Skin epidermis (tissue), 12 donors: ENCODE data around the gene CCDC85A.
"Not testable (repeated sequence)": the region's sequence is repeated elsewhere in the genome, so short reads cannot be mapped to it uniquely, and the experiment has no call there.

Experiments used
- H3K27ac ChIP-seq, 21 experiments: fragments of 200-600 bp; sonication (generic) in 11 of 21; one replicate each; pipeline ENCODE4 v1.5.0; 2020; ENCODE audit warnings: mild to moderate bottlenecking in 3 of 21, inconsistent platforms in 2 of 21, moderate library complexity in 2 of 21
- H3K4me3 ChIP-seq, 7 experiments: fragments of 200-600 bp; sonication (generic) in 2 of 7; one replicate each; pipeline ENCODE4 v1.5.0; 2020; ENCODE audit warnings: inconsistent platforms in 2 of 7, mild to moderate bottlenecking in 2 of 7, moderate library complexity in 1 of 7

CCDC85A gene

DNA sequence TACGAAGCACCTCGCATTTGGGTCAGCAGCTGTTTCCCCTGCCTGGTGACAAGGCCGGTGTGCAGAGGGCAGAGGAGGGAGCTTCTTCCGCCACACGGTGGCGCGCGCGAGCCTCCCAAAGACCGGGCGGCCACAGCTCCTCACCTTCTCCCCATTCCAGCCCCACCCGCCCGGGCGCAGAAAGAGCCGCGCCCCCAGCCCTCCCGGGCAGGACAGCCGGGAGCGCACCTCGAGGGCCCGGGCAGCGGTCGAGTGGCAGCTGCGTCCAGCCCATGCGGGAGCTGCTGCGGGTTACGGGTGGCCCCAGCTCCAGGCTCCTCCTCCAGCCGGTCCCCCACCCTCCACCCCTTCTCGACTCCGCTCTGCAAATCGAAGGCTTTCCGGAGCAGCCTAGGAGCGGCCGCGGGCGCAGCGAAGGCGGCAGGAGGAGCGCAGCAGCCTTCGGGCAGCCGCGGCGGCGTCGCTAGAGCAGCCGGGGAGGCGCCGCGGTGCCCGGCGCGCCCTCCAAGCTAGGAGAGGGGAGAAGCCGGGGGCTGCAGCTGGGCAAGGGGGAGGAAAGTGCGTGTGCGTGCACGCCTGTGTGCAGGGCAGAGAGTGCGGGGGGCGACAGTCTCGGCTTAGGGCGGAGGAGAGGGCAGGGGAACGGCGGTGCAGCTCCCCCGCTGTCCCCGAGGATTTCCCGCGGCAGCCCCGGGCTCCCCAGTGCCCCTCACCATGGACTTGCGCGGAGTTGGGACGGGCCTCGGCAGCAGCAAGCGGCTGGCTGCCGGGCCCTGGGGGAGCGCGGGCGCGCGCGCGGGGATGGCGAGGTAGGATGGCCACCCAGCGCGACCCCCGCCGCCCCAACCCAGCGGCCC is at the start of gene CCDC85A:
Gene CCDC85A (plus strand): TSS at position 348 of the 857 bp plus-strand sequence. CDS start 635 bp downstream, outside the sequence.
- Histone ChIP-seq H3K4me3 (peak within 1 kb of the TSS; percentile 36 to 70 (median 49)), H3K27ac (peak within 1 kb of the TSS in 13 of 21 experiments; percentile 10 to 77 (median 57))

DNA sequence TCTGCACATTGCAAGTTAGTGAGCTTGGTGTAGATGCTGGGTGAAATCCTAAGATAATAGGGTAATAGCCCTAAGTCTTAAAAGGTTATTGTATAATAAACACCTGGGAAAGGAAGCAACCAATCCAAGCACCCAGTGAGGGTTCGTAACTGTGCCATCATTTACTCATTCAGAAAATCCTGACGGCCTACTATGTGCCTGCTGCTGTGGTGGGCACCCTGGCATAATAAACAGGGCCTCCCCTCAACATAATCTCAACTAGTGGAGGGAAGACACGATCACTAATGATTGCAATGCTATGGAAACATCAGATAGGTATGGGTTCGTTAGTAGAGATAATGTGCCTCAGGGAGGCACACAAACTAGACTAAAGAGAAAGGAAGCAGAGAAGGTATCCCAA is 48.9 kb upstream of the CCDC85A start:
- Histone ChIP-seq H3K27ac (no peak overlapping the region), H3K4me3 (no peak overlapping the region)

DNA sequence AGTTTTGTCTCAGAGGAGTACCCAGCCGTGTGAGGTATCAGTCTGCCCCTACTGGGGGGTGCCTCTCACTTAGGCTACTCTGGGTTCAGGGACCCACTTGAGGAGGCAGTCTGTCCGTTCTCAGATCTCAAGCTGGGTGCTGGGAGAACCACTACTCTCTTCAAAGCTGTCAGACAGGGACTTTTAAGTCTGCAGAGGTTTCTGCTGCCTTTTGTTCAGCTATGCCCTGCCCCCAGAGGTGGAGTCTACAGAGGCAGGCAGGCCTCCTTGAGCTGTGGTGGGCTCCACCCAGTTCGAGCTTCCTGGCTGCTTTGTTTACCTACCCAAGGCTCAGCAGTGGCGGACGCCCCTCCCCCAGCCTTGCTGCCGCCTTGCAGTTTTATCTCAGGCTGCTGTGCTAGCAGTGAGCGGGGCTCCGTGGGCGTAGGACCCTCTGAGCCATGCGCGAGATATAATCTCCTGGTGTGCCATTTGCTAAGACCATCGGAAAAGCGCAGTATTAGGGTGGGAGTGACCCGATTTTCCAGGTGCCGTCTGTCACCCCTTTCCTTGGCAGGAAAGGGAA is 41.2 kb upstream of the CCDC85A start:
- not testable (repeated sequence) for H3K4me3 ChIP-seq

DNA sequence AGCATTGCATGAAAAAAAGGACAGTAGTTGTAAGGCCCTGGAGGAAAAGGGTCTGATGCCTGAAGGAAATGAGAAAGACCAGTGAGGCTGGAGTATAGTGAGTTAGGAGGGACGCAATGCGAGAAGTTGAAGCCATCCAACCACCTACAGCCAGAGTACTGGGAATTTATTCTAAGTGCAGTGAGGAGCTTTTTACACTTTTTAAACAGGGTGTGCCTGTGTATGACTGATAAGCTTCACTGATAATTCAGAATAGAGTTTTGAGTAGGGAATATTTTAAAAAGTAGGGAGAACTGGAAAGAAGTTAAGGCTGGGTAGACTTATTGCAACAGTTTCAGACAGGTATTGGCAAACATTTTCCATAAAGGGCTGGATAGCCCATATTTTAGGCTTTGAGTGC is 35.9 kb upstream of the CCDC85A start:
- no peak overlapping the region for H3K27ac ChIP-seq
- no peak overlapping the region for H3K4me3 ChIP-seq

More for the DNA sequence above, 41.2 kb upstream of the CCDC85A start:
- not testable (repeated sequence) for H3K27ac ChIP-seq

DNA sequence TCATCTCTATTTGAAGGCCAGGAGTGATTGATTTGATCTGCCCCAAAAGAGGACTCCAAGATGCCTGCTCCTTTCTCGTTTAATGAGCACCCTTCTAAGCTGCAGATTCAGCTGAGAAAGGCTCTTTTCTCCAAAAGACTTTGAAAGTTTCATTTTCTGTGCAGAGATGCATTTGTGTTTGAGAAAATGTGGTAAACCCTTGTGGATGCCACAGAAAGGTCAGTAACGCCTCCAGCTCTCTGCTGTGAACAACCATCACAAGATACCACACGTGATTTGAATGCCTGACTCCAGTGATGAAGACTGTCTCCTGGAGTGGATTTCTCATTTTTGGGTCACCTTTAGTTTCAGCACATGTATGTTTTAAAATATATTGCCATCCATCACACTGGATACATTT is 35.0 kb upstream of the CCDC85A start:
- H3K4me3 ChIP-seq = no peak overlapping the region
- H3K27ac ChIP-seq = no peak overlapping the region

DNA sequence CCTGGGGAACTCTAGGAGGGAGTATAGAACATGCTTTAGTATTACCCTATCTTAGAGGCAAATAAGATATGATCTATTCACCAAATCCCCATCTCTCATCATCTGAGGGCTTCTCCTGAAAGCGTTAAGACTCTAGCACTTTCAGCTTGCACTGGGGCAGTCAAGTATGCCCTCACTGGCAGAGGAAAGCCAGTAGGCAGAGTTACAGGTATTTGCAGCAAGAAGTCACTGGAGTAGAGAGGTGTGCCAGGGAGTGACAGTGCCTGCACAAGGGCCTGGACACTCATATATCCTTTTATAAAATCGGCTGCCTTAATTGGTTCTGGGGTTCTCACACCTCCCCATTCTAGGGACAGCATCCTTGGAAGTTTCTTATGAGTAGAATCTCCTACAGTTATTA is 31.9 kb upstream of the CCDC85A start:
- Histone ChIP-seq H3K27ac (no peak overlapping the region), H3K4me3 (no peak overlapping the region)

DNA sequence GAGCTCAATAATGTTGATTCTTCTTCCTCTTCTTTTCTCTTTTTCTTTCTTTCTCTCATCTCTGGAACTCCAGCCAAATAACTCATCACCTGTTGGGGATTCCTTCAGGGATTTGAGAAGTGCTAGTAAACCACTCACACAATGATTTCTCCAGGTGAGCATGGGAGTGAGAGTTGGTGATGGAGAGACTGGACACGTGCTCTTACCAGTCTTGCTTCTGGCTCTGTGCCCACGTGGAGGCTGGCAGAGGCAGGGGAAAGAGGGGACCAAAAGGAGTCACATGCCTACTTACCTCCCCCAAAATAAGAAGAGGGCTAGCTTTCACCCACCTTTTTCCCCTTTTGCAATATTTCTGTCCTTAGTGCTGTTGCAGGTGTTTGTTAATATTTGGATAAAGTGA is 28.6 kb upstream of the CCDC85A start:
- Histone ChIP-seq H3K27ac (no peak overlapping the region), H3K4me3 (no peak overlapping the region)

DNA sequence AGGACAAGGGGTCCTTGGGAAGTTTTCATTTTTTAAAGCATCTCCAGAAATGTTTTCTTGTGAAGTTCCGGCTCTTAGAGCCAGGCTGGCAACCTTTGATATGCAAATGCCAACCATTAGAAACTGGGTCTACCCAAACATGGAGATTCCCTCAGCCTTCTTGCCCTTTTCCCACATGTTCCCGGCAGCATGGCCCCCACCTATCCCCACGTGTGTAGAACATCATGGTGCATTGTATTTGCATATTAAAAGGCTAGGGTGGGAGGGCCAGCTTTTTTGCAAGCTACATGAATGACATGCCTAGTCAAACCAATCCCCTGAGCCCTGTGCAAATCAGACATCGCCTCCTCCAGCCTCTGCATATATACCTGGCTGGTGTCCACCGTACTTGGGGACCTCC is 23.9 kb upstream of the CCDC85A start:
- not testable (repeated sequence) for H3K27ac ChIP-seq, H3K4me3 ChIP-seq

DNA sequence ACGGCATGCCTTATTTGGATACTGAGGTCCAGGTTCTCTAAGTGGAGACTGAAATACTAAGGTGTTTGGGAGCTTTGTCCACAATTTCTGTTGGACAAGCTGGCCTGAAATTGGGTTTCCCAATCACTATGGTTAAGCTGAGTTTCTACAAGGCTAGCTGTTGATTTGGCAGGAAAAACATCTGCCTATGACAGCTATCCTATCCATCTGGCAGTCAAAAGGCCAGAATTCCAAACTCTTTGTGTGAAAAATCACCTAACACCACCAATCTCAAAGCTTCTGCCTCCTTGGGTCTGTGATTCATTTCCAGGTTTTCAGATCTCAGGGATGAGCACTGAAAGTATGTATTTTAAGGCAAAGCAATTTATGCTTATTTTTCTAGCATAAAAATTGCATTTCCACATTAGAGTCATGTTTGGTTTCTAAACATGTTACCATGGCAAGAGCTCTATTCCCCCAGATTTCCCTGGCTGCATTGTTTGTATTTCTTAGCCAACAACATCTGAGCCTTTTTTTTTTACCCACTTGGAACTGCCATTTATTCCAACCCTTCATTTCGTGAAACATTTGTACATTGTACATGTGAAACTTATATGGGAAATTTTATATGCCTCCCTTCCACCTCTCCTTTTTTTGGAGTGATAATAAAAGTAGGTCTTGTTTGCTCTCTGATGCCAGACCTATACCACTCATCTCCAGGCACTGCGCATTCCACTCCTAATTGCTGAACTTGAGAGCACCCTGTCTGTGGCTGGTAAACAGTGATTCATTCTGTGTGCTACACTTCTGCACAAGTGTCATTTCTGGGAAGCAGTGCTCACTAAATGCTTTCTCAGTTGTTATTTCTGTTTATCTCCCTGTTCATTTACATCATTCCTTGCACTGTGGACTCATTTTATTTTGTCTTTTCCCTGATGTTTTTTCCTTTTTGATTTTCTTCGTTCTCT is 15.9 kb upstream of the CCDC85A start:
- Histone ChIP-seq H3K27ac (peak overlapping the region in 4 of 21 experiments; percentile 15 to 51 (median 44)), H3K4me3 (no peak overlapping the region)

DNA sequence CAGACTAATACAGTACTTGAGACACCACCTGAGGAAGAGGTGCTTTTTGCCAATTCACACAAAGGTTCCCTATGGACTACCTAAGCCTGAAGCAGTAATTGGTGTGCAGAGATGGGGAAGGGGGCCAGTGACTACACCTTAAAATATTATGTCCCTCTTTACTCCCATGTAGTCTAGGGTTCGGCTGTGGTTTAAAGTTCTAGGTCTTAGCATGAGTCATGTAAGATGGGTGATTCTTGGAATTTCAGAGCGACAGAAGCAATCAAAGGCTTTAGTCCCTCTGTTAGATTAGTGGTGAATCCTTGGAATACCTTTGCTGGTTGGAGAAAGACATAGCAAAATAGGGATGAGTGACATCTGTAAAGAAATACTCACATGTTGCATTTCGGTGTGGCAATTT is 14.3 kb upstream of the CCDC85A start:
- H3K4me3 ChIP-seq = no peak overlapping the region

DNA sequence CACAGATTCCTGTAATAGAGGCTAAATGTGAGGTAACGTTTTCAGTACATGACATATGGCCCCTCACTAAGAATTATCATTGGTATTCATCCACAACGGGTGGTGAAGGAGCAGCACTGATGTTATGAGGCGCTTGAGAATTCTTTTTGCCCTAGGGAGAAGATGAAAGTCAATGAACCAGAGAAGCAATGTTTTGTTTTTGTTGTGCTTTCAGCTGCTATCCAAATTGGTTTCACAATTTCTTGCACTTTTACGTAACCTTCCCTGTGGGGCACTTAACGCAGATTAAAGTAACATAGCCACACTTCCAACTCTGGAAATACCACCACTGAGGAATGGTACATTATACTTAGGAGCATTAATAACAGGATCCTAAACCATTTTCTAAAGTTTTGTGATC is 13.3 kb upstream of the CCDC85A start:
- Histone ChIP-seq H3K27ac (peak overlapping the region in 2 of 21 experiments; percentile 69 to 72), H3K4me3 (no peak overlapping the region)

More for the DNA sequence above, 14.3 kb upstream of the CCDC85A start:
- peak overlapping the region in 4 of 21 experiments; percentile 18 to 72 (median 70) for H3K27ac ChIP-seq

DNA sequence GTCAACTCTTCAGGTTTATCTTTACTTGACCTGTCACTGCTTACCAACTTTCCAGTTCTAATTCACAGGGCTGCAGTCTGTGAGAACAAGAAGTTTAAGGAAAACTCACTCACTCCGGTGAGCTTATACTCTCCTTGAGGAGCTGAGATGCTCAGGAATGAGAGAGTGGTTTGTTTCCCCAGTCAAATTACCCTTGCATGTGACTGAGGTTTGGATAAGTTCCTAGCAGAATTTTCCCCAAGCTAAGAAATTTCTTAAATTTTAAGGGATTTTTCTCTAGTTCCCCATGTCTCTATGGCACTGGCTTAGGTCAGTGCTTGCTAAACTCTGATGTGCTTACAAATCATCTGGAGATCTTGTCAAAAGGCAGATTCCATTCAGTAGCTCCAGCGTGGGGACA is 12.8 kb upstream of the CCDC85A start:
- no peak overlapping the region for H3K4me3 ChIP-seq
- peak overlapping the region in 2 of 21 experiments; percentile 51 to 69 for H3K27ac ChIP-seq

DNA sequence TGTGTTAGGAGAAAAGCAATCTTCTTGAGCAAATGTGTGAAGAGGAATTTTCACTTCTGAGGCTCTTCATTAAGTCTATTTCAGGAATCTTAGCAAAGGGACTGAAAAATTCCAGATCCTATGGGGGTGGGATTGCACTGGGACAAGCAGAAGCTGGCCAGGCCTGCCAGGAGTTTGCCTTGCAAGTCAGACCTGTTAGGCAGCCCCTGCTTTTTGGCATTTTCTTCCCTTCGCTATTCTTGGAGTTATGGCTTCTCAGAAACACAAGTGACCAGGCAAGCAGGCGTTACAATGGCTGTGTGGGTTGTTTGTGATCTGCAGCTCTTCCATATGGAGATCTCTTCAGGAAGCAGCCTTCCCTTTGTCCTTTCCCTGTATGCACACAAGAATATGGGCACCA is 8.0 kb upstream of the CCDC85A start:
- H3K4me3 ChIP-seq = no peak overlapping the region

DNA sequence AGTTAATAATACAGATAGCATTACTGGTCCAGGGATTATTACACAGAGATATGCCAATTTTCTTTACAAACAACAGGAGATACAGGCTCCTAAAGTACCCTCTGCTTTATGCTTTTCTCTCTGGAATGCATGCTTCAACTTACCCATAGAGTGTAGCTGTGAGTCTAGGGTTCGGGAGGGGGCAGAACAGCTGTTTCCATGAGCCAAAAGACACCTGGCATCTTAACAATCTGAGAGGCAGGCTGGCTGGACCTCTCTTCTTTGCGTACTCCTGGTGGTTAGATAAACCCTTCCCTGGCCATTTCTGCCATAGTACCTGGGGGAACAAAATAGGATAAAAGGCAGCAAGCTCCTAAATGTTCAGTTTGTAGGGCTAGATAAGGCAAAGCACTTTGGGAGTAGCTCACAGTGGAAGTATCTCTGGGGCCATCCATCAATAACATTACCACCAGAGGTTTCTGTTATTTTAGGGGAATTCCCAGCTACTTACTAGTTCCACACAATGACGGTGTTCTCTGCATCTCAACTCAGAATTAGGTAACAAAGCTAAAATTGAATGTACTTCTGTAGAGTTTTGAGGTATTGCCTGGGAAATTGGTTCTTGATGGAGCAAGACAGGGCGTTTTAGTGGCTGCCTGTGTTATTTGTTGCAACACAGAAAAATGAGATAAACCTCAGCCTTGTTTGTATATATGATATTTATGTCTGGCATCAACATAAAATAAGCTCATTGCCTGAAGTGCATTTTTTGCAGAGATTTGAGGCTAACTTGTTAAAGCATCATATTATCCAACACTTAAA is 6.2 kb upstream of the CCDC85A start:
- H3K4me3 ChIP-seq = no peak overlapping the region
- H3K27ac ChIP-seq = no peak overlapping the region

More for the DNA sequence above, 8.0 kb upstream of the CCDC85A start:
- H3K27ac ChIP-seq = no peak overlapping the region

DNA sequence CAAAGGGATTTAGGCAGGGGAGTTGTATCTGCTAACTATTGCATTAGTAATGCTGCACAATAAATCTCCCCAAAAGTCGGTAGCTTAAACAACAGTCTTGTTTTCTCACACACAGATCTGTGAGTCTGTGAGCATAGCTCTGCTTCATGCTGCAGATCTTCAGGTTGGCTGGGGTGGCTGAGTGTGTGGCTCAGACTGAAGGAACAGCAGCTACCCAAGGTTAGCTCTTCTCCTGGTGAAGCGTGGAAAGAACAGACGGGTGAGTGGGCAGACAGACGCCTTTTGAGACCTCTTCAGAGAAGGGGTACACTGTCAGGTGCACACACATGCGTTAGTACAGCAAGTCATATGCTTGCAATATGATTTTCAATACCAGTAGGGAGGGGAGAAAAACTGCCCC is 3.9 kb upstream of the CCDC85A start:
- H3K27ac ChIP-seq = no peak overlapping the region

DNA sequence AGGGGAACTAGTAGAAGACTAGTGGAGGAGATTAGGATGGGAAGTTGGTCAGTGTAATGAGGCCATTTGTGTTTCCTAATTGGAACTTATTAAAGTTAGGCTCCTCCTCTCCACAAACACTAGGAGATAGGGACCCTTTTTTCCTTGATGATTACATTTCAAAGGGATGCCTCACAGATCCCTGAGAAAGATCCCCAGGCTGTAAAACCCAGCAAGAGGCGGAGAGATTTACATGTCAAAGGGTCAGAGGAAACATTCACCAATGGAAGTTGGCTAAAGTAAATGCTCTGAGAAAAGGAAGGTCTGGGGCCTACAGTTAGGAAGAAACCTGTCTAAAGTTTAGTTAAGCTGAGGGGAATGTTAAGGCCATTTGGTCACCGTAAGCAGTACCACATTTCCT is 1.4 kb upstream of the CCDC85A start:
- no peak overlapping the region for H3K4me3 ChIP-seq
- H3K27ac ChIP-seq = no peak overlapping the region

More for the DNA sequence above, 3.9 kb upstream of the CCDC85A start:
- no peak overlapping the region for H3K4me3 ChIP-seq

DNA sequence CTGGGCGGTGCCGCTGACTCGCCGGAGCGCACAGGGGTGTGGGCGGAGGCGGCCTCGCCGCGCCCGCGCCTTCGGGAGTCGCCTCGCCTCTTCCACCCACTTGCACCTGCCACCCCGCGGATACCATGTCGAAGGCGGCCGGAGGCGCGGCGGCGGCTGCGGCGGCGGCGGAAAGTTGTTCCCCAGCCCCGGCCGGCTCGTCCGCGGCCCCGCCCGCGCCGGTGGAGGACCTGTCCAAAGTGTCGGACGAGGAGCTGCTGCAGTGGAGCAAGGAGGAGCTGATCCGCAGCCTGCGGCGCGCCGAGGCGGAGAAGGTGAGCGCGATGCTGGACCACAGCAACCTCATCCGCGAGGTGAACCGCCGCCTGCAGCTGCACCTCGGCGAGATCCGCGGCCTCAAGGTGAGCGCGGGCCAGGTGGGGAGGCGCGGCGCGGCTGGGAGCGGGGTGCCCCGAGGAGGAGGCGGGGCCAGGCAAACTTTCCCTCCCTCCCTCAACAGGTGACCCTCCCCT is 766 bp downstream of the CCDC85A start:
- peak overlapping the region in 10 of 21 experiments; percentile 28 to 77 (median 60) for H3K27ac ChIP-seq
- peak overlapping the region; percentile 36 to 70 (median 49) for H3K4me3 ChIP-seq

DNA sequence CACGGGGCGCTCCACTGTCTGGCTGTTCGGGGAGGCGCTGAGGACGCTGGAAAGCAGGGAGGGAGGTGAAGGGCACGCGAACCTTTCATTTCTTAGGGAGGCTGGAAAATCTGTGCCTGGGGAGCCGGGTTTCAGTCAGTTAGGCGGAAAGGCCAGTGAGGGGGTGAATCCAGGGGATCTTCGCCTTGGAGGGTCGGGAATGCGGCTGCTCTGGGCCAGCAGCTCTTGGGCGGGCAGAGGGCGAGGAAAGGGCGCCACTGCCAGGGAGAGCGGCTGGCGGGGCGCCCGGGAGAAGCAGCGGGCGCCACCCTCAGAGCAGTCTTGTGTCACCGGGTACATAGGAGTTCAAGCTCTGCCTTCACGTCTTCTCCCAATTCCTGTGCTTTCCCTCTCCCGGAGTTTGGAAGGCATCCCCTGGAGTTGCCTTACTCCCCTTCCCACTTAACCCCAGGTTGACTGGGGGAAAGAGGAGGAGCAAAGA is 1.4 kb downstream of the CCDC85A start:
- H3K27ac ChIP-seq = peak overlapping the region in 15 of 21 experiments; percentile 11 to 77 (median 55)
- H3K4me3 ChIP-seq = peak overlapping the region; percentile 36 to 70 (median 49)

DNA sequence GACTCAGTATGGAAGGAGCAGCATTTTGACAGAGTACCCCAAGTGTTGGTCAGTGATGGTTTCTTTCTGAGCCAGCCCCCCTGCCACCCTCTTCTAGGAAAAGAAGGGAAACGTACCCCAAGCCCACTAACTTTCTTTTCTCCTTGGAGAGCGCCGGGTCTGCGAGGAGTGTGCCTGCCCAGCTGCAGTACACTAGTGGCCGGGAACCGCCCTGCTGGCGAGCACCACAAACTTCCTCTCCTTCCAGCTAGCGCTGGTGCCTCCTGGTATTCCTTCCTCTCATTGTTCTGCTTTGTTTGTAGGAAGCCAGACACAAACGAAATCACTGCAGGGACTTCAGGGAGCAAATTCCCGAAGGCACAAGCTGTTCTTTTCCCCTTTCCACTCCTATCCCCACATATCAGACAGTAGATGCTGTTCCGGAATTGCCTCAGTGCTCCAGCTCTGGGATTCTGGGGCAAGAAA is 1.8 kb downstream of the CCDC85A start:
- peak overlapping the region; percentile 36 to 70 (median 49) for H3K4me3 ChIP-seq
- H3K27ac ChIP-seq = peak overlapping the region in 15 of 21 experiments; percentile 11 to 77 (median 55)
